Measurements from ENCODE around the gene FOCAD.

The FOCAD gene

DNA sequence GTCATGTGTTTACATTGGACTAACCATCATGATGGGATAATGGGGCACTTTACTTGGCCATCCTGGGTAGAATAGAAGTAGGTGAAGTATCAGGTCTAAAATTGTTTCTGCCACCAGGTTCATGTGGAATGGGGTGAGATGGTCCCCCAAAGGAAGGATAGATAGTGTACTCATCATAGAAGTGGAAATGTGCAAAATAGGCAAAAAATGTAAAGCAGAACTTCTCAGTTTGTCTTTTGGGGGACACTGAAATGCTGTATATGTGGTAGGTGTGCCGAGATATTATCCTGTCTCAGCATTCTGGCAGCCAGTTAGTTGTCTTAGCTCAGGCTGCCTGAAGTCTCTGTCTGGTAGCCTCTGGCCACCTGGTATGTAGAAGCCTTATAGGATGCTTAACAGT, 107.6 kb downstream of the FOCAD start:
- ATAC-seq, result no peak

DNA sequence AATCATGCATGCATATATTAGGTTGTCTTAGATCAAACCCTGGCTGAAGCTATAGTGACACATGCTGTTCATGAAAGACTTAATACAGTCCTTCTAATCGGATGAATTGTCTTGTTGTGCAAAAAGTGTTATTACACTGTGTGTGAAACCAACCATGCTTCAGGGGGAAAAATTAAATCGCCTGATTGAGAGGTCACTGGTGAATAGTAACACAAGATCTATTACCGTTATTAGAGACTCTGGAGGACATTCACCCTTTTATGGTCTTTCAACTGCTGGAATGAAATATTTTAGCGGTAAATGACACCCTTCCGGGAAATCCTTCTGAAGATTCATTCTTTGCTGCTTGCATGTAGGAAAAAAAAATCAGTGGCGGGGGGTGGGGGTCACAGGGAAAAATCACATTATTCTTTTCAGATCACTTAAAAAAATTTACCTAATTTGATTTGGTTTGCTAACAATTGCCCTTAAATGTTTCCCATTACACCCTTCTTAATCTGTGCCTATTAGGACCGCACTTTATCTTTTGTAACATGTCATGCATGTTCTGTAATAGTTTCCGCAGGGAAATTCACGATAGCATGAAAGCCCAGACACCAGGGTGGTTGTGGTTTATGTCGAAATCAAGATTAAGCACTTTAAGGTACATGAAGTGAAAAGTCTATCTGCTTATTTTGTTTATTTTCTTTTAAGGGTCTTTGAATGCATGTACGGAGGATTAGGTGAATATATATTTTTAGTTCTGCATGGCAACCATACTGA, 120.6 kb downstream of the FOCAD start:
- no peak for ATAC-seq

DNA sequence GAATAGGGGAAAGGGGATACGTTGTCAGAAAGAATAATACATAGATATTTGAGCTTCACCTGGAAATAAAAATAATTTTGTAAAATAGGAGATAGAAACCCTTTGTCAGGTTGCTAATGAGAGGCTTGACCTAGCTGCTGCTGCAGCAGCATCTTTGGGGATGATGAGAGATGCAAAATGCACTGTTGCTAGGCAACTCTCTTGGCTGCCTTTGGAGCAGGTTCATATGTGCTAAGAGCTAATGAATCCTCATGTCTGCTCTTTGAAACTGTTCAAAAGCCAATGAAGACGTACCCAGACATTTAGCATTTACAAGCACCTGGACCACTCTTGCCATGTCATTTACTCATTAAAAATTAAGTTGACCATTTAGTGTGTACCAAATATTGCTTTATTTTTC, 121.7 kb downstream of the FOCAD start:
- no peak for ATAC-seq

DNA sequence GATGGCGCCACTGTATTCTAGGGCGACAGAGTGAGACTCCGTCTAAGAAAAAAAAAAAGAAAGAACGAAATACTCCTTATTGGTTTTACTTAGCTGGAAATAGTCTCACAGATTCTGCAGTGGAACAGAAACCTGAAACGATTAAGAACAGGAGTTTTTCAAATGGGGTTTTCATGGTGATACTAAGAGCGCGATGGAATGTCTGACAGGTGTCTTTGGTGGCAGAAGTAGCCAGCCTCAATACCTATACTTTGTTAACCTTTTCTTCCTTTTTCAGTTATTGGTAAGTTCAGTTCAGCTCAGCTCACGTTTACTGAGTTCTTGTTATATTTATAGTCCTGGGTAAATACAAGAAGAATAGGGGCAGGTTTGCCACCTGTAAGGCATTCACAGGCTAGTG, 123.9 kb downstream of the FOCAD start:
- ATAC-seq, result no peak

DNA sequence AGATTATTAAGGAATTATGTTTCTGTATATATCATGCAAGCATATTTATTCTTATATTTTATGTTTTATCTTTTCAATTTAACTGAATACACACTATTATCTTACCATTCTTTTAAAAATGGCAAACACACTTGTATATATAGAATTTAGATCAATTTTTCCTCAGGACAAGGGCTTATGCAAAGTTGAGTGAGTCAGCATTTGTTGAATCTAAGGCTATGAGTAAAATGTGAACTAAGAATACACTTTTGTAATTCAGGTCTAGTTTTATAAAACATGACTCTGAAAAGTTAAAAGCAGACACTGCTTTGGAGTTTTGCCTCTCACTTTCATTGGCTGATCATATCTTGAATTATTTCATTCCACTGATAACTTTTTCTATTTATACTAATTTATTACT, 127.8 kb downstream of the FOCAD start:
- ATAC-seq, result peak in 1 of 2 donors; percentile 45

DNA sequence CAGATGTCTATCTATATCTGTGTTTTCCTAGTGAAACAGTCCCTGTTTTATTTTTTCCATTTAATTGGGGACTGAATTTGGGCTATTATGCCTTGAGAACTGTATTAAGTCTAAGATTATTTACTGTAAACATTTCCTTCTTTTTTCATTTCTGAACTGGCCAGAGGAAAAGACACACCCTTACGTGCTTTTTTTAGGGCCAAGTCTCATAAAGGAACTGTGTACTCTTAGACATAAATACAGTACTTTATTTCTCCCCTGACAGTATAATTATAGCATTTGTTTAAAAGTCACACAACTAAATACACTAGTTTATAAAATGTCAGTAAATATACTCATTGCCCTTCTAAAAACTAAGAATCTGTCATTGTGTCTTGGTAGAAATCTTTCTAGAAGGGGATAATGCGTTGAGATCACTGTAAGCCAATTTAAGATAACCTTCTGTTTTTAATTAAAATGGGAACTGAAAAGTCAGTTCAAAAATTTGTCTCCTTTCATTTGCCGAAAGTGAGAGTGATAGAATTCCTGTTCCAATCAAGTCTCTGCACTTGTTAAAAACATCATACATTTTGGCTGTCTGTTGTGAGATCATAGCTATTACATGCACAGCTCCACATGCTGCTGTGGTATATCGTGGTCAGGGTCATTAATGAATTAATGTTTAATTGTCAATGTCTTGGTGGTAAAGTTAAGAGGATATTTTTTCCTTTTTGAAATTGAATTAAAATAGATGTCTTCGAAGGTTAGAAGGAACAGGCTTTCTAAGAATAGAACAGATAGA, 132.1 kb downstream of the FOCAD start:
- no peak for ATAC-seq

DNA sequence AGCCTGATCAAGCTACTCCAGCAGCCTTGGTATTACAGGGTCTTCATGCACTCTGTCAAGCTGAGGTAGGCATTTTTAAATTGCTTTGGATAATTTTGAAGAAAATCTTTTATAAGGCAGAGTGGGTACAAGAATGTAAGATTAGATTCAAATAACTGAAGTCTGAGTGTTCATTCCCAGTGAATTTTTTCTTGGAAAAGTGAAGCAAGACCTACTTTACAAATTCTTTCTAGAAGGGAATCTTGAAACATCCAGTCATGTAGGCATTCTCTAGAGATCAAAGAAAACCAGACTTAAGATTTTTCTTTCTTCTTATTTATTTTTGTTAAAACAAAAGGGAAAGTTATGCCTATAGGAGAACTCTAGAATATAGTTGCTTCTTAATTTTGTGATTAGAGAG, 139.0 kb downstream of the FOCAD start:
- ATAC-seq, result no peak

DNA sequence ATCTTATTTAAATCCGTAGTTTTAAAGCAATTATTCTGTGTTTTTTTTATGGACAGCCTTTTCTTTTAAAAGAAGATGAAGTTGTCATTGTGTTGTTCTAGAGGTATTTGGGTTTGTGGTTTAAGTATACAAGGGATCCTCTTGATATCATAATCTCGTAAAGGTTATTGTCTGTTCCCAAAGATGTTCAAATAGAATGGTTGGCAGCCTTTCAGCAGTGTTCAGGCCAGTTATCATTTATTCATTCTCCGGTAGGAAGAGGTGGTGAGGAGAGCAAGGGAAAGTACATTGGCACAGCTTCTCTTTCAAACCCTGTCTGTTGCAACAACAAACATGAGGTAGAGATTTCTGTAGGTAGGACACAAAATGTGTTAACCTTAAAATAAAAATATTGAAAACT, 147.0 kb downstream of the FOCAD start:
- ATAC-seq, result no peak

DNA sequence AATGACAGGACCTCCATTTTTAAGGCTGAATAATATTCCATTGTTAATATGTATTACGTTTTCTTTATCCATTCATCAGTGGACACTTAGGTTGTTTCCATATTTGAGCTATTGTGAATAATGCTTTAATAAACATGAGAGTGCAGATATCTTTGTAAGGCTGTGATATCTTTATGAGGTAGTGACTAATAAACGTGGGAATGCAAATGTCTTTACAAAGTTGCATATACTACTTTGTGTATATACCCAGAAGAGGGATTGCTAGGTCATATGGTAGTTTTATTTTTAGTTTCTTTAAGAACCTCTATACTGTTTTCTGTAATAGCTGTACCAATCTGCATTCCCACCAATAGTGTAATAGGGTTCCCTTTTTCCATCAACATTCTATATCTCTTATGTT, 148.7 kb downstream of the FOCAD start:
- peak in 1 of 2 donors; percentile 20 for ATAC-seq

DNA sequence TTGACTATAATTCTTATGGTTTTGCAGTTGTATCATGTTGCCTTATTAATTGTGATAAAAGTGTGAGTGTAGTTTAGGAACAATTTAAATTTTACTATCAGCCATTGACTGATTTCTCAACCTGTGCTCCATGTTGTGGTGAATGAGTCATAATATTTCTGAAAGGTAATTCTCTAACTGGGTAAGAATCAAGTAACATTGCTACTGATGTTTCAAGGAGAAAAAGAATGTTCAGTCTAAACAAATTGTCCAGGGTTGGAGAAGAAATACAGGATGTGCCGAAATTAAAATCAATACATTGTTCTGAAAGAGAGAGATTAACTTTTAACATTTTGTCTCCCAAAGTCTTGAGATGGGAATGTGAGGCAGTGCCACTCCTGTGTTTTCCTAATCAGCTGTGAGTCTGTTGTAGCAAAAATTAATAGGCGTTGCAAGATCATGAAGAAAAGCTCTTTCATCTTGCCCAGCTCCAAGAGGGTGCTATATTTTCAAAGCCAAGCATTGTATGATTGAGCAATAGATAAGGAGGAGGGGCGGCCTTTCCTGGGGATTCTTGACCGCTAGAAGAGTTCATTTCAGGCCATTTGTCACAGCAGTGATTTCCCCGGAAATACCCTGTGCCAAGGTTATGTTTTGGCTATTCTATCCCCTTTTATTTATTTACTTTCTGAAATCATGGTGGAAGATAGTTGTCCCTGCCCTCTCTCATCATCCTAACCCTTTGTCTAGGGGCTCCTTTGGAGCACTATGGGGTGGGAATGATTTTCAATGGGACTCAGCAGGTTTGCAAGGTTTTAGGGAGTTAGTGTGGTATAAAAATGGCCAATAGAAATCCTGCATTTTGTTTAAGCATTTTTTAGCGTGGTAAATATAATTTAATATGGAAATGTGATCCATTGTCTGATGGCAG, 151.6 kb downstream of the FOCAD start:
- ATAC-seq, result no peak

DNA sequence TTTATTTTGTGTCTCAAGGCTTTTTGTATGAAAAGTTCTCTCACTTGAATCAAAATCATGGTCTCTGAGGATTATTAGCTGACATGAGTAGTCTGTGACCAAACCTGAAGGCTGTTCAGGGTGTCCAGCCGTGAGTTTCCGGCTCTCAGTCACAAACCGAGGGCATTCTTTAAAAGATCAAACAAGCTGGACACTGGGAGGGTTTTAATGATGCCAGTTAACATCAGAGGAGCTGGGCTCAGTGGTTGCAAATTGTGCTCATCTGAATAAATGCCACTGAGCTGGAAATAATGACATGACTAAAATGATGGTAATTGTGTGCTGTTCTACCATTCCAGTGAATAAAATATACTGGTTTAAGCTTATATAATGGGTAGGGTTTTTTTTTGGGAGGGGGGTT, 153.1 kb downstream of the FOCAD start:
- ATAC-seq, result no peak

DNA sequence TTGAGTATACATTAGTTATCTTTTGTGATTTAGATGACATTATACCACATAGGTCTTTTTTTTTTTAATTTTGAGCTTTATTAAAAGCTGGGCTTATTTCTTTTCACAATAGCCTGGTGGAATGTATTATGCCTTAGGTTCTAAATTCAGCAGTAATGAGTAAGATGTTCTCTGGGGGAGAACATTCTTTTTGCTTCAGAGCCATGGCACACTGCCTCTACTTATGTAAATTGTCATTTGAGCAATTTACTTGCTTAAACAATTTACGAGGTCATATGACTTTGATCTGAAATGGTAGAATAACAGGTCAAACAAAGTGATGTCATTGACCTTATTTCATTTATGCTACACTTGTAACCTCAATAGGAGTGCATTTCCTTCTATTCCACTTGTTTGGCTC, 154.2 kb downstream of the FOCAD start:
- ATAC-seq, result no peak

DNA sequence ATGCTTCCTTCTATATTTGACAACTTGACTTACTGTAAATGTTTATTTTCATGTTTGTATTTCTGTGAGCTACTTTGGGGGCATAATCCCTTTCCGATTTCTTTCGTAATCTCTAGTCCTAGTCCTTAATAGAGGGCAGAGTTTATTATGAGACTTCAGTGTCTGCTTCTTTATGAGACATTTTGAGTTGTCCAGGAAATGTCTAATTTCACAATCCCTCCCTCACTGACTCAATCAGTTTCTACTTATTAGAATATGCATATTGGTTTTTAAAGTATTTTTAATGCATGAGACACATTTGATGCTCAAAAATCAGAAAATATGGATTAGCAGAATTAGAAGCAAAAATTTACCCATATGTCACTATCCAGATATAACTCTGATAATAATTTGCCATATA, 160.9 kb downstream of the FOCAD start:
- ATAC-seq, result no peak

DNA sequence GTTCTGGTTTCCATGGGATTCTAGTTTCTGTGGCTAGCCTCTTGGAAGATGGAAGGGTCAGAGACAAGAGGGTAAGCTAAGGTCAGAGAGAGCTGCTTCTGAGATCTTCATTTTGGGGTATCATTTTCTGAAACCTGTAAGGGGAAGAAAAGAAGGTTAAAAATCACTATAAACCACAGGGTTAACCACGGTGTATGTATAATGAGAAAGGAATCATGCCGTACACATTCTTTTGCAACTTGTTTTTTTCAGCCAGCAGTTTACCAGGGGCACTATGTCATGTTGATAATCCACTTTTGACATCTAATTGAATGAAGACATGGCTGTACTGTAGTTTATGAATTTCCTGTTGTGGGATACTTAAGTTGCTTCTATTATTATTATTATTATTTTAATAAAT, 164.4 kb downstream of the FOCAD start:
- no peak for ATAC-seq

DNA sequence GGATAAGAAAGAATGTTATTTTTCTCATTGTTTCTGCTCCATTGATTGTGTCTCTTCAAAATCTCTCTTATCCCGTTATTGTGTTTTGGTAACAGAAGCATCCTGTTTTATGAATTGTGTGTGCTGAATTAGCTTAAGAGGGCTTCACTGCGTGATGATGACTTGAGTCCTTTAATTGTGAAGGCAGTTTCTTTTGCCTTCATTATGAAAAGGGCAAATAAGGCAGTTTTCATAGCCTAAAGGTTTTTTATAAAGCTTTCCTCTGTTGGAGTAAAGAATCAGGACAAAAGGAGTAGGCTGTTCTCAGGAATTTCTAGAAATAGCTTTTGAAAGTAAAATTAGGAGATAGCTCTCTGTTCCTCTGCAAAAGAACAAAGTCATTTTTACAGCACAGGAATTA, 169.8 kb downstream of the FOCAD start:
- no peak for ATAC-seq

DNA sequence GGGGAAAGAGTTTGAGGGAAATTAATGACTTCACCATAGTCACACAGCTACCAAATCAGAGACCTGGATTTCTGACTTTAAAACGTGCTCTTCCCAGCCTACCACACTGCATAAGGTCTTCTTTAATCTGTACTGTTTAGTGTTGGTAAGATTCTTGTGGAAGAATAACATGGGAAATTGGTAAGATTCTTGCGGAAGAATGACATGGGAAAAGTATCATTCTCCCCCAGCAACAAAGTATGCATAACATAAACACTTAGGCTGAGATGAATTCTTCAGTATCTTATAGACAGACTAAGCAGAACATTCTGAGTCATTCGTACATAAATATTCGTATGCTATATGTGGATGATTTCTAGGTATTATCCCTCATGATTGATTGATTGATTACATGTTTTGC, 170.4 kb downstream of the FOCAD start:
- ATAC-seq, result no peak

DNA sequence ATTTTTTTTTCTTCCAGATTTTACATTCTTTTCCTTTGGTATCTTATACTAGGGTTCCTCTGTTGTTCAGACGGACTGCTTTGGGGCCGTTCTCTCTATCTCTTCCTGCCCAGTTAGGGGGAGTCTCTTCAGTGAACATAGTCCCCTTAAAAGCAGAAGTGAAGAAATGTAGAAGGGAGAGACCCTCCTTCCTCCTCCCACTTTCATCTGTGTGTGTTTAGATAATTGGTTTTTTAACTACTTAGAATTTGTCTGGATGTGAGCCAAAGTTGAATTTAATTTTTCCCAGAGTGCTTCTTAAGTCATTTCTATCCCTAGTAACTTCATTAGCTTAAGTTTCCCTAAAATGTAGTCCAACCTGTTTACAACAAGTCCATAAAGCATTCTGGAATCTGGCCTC, 179.9 kb downstream of the FOCAD start:
- no peak for ATAC-seq

DNA sequence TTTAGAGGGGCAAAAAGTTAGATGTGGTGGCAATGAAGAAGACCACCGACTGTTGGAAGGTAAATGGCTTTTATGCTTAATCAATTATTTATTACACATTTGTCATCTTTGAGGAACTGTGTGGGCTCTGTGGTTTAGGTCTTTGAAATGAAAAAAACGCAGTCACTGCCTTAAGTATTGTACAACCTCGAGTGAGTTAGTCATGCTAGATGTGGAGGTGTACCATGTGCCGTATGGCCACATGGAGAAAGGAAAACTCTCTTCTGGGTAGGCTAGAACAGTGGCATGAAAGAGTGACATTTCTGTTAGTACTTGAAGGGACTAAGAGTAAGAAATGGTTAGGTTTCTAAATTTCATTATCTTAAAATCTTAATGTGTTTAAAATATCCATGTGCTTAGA, 181.3 kb downstream of the FOCAD start:
- ATAC-seq, result peak; percentile 46 to 84

DNA sequence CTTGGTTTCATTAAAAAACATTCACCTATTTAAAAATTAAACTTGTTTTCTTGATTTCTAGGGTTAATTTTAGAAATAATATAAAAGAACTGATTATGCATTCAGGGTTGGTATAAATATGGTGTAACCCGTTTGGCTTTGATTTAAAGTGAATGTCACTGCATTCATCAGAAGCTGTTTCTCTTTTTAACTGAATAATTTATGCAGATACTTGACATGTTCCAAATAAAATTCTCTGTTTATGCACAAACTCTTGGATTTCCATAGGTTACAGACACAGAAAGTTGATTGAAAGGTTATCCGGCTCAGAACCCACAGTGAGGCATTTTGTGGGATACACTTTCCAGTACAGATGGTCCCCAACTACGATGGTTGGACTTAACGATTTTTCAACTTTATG, 186.1 kb downstream of the FOCAD start:
- no peak for ATAC-seq

DNA sequence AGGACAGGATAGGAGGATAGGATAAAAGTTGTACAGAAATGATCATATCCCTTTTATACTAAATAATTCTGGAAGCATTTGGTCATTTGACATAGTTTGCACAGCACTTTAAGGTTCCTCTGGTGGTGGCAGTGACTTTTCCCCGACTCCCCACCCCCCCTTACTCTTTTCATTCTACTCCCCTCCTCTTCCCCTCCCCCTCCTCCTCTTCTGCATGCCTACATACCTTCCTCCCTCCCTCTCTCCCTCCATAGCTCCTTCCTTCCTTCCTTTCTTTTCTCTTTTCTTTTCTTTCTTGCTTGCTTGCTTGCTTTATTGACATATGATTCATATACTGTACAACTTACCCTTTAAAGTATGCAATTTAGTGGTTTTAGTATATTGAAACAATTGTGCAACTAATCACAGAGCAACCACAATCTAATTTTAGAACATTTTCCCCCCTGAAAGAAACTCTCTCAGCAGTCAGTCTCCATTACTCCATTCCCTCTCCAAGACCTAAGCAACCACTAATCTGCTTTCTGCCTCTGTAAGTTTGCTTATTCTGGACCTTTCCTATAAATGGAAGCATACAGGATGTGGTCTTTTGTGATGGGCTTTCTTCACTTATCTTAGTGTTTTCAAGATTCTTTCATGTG, 188.4 kb downstream of the FOCAD start:
- ATAC-seq, result no peak

DNA sequence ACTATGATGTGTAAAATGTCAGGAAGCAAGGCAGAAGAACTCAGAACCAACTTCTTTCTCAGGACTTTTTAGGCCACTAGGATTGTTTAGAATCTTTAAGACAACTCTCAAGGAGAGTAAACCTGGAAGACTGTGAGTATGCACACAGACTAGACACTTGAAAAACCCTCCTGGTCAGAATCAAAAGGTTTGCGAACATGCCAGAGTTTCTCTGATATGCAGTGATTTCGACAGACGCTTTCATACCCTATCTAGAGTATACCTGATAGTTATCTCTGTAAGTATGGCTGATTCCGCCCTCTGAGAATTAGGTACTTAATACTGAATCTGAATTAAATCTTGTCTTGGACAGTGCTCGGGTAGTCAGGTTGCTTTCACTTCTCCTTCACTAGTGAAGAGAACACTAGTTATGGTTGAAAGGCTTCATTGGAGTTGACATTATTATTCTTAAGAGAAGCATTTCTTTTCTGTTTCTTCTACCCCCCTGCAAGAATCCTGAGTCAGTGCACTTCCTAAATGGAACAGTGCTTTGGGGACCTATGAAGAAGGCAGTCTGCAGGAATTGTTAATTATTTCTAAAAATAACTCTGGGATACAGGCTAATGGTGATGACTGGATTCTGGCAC, 189.3 kb downstream of the FOCAD start:
- no peak for ATAC-seq

DNA sequence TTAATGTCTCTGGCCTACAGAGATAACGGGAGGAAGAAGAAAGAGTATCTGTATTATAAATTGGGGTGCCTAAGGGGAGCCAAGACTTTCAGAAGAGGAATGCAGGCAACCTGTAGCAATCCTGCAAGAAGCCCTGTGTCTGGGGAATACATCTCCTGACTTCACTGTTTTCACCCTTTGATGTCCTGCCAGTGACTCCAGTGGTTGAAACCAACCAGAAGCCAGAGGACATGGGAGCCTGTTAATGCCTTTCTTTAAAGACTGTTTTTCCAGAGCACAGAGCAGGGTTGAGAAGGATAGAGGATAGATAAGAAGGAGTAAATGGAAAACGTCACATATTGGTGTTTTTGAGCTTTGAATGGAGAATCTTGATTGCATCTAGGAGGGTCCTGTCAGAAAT, 196.2 kb downstream of the FOCAD start:
- ATAC-seq, result no peak
